Activated CD4-positive, alpha-beta T cell treated with anti-CD3 and anti-CD28 coated beads, Interleukin-2, amount 50 U/mL, for 1 hour (primary cell): ENCODE data around the gene SPANXN3.
"Not testable (repeated sequence)": the region's sequence is repeated elsewhere in the genome, so short reads cannot be mapped to it uniquely, and the experiment has no call there.

Source experiments
- DNase-seq: peaks from one replicate; pipeline ENCODE4 v3.0.0-alpha.2; 2020

SPANXN3 gene

GRCh38 chrX:143517375-143517774 lies at the start of gene SPANXN3:
Gene SPANXN3, minus strand, starts transcription at chrX:143517475. Its CDS starts 84 bp downstream, at chrX:143517391.
- DNase-seq = not testable (repeated sequence)

- DNase-seq = no peak
These were observed 18.9 kb upstream of the SPANXN3 start for GRCh38 chrX:143536176-143536575.

GRCh38 chrX:143502196-143502595 lies 15.1 kb downstream of the SPANXN3 start:
- DNase-seq = not testable (repeated sequence)

- no peak for DNase-seq
These were observed 16.5 kb downstream of the SPANXN3 start for GRCh38 chrX:143500751-143501150.

- DNase-seq = no peak
These were observed 31.2 kb downstream of the SPANXN3 start for GRCh38 chrX:143486105-143486504.

- no peak for DNase-seq
These were observed 40.5 kb downstream of the SPANXN3 start for GRCh38 chrX:143476751-143477150.

GRCh38 chrX:143472347-143472938 lies 44.8 kb downstream of the SPANXN3 start:
- no peak for DNase-seq

- no peak for DNase-seq
These were observed 51.1 kb downstream of the SPANXN3 start for GRCh38 chrX:143466130-143466529.

- DNase-seq = no peak
These were observed 54.6 kb downstream of the SPANXN3 start for GRCh38 chrX:143462696-143463095.

- no peak for DNase-seq
These were observed 55.7 kb downstream of the SPANXN3 start for GRCh38 chrX:143461606-143462005.
